ENCODE measurements around the gene CUX1. TPM values are rescaled to one million over a fixed set of nuclear protein-coding genes. Genes with fewer than 3 reads are reported as not detected.

Gene CUX1
- total RNA-seq, 4 donors from 2014 or later: 93.8 to 156 (median 112) TPM

GRCh38 chr7:101943306-101943705 lies 125.9 kb downstream of the CUX1 start:
- DNase-seq: no peak
- no peaks in the 10 kb centered on the region for H3K27me3 ChIP-seq
- H3K4me3 ChIP-seq (replicated peaks in 1 of 3): no peak overlapping the region
- intact Hi-C loops (cut with DNase I): loop anchor here (10.0 kb wide), 3 partner anchors 69 to 129 kb away; partner anchors contain the start of gene CUX1
- H3K36me3 ChIP-seq: no peaks in the 10 kb centered on the region
- no peaks in the 10 kb centered on the region for H3K9me3 ChIP-seq
- WGBS, 2 donors: 96 to 98% methylated on average over 14 to 15 of the region's 15 CpGs
- peaks cover 45 to 57% of the 10 kb centered on the region in 2 donors for H3K4me1 ChIP-seq
- TF ChIP-seq CTCF (IDR thresholded peaks at IDR 0.05) (no peak), POLR2A (IDR thresholded peaks at IDR 0.05) (no peak)
- peak overlapping the region; percentile 15 to 97 (median 93) for H3K27ac ChIP-seq

GRCh38 chr7:101943889-101944600 lies 126.6 kb downstream of the CUX1 start:
- peaks cover 45 to 60% of the 10 kb centered on the region in 2 donors for H3K4me1 ChIP-seq
- H3K36me3 ChIP-seq: no peaks in the 10 kb centered on the region
- H3K27ac ChIP-seq: peak overlapping the region; percentile 15 to 97 (median 57)
- WGBS, 2 donors: 80 to 83% methylated on average over 14 of the region's 14 CpGs
- H3K4me3 ChIP-seq (replicated peaks in 1 of 3): no peak overlapping the region
- DNase-seq: peak in 1 of 2 donors; percentile 45
- TF ChIP-seq POLR2A (IDR thresholded peaks at IDR 0.05) (no peak), CTCF (IDR thresholded peaks at IDR 0.05) (no peak)
- intact Hi-C loops (cut with DNase I): loop anchor here (10.0 kb wide), 3 partner anchors 69 to 129 kb away; partner anchors contain the start of gene CUX1
- no peaks in the 10 kb centered on the region for H3K9me3 ChIP-seq
- no peaks in the 10 kb centered on the region for H3K27me3 ChIP-seq

- no peak for TF ChIP-seq CTCF (IDR thresholded peaks at IDR 0.05)
- no peak for TF ChIP-seq POLR2A (IDR thresholded peaks at IDR 0.05)
- H3K36me3 ChIP-seq: no peaks in the 10 kb centered on the region
- intact Hi-C loops (cut with DNase I): loop anchor here (10.0 kb wide), 3 partner anchors 70 to 130 kb away; partner anchors contain the start of gene CUX1
- 90 to 92% methylated on average over 9 to 10 of the region's 10 CpGs for WGBS, 2 donors
- peak overlapping the region in 1 of 3 donors; percentile 97 for H3K27ac ChIP-seq
- peaks cover 45 to 60% of the 10 kb centered on the region in 2 donors for H3K4me1 ChIP-seq
- DNase-seq: no peak
- no peak overlapping the region for H3K4me3 ChIP-seq (replicated peaks in 1 of 3)
- no peaks in the 10 kb centered on the region for H3K27me3 ChIP-seq
- no peaks in the 10 kb centered on the region for H3K9me3 ChIP-seq
Observed at GRCh38 chr7:101944611-101945010, 127.2 kb downstream of the CUX1 start.

GRCh38 chr7:101945034-101945758 lies 127.8 kb downstream of the CUX1 start:
- H3K4me3 ChIP-seq (replicated peaks in 1 of 3): no peak overlapping the region

More at GRCh38 chr7:101945034-101945758, 127.8 kb downstream of the CUX1 start:
- intact Hi-C loops (cut with DNase I): loop anchor here (10.0 kb wide), 3 partner anchors 70 to 130 kb away; partner anchors contain the start of gene CUX1
- Histone ChIP-seq H3K9me3 (no peaks in the 10 kb centered on the region), H3K27ac (no peak overlapping the region), H3K27me3 (no peaks in the 10 kb centered on the region), H3K36me3 (no peaks in the 10 kb centered on the region), H3K4me1 (peaks cover 45 to 60% of the 10 kb centered on the region in 2 donors)
- WGBS, 2 donors: 93% methylated on average over 15 of the region's 15 CpGs
- no peak for DNase-seq
- TF ChIP-seq CTCF (IDR thresholded peaks at IDR 0.05): no peak
- TF ChIP-seq POLR2A (IDR thresholded peaks at IDR 0.05): no peak
